Astrocyte (in vitro differentiated cells and primary cell): ENCODE data around the gene NID2. TPM values are rescaled to one million over a fixed set of nuclear protein-coding genes. Genes with fewer than 3 reads are reported as not detected.

ENCODE experiments used
- DNase-seq: peaks from one replicate; pipeline ENCODE4 v3.0.0-alpha.2; 2010; ENCODE audit warnings: low read depth
- FAIRE-seq: peaks from 2 replicates; lab custom pipeline; 2011; peaks lifted over from hg19 to GRCh38; lab: Jason Lieb, UNC
- H2AFZ ChIP-seq: 2 replicates; pipeline ENCODE4 v1.6.0; 2012; ENCODE audit warnings: low read depth, low read length, inconsistent platforms
- H3K27ac ChIP-seq: 2 replicates; pipeline ENCODE4 v1.5.1; 2011; ENCODE audit warnings: low read depth, low read length, inconsistent platforms
- H3K27me3 ChIP-seq: 2 replicates; pipeline ENCODE4 v1.6.0; 2011; ENCODE audit warnings: low read length, inconsistent platforms; ENCODE audit not compliant: insufficient read depth
- H3K36me3 ChIP-seq: 2 replicates; pipeline ENCODE4 v1.5.1; 2011; ENCODE audit warnings: low read length, inconsistent platforms; ENCODE audit not compliant: insufficient read depth
- H3K4me1 ChIP-seq: 2 replicates; pipeline ENCODE4 v1.5.1; 2011; ENCODE audit warnings: low read length, inconsistent platforms; ENCODE audit not compliant: insufficient read depth
- H3K4me2 ChIP-seq: 2 replicates; pipeline ENCODE4 v1.6.0; 2012; ENCODE audit warnings: low read length, inconsistent platforms
- H3K4me3 ChIP-seq: 2 replicates; pipeline ENCODE4 v1.5.1; 2011; ENCODE audit warnings: low read depth, mild to moderate bottlenecking, low read length, inconsistent platforms; ENCODE audit not compliant: insufficient read depth
- H3K79me2 ChIP-seq: 2 replicates; pipeline ENCODE4 v1.6.0; 2012; ENCODE audit warnings: mild to moderate bottlenecking, low read length, inconsistent platforms; ENCODE audit not compliant: insufficient read depth
- H3K9ac ChIP-seq: 2 replicates; pipeline ENCODE4 v1.6.0; 2012; ENCODE audit warnings: mild to moderate bottlenecking, low read length, inconsistent platforms
- H3K9me3 ChIP-seq: 2 replicates; pipeline ENCODE4 v1.5.1; 2012; ENCODE audit warnings: low read depth, mild to moderate bottlenecking, low read length, inconsistent platforms; ENCODE audit not compliant: insufficient read depth
- H4K20me1 ChIP-seq: 2 replicates; pipeline ENCODE4 v1.6.0; 2012; ENCODE audit warnings: low read length, inconsistent platforms; ENCODE audit not compliant: insufficient read depth
- H3K27ac Mint-ChIP-seq: one replicate; pipeline ENCODE4 v1.8.0; 2021; ENCODE audit warnings: mild to moderate bottlenecking, mixed read lengths; ENCODE audit not compliant: unreplicated experiment
- H3K27me3 Mint-ChIP-seq: one replicate; pipeline ENCODE4 v1.8.0; 2021; ENCODE audit warnings: low read depth, mixed read lengths; ENCODE audit not compliant: unreplicated experiment
- H3K36me3 Mint-ChIP-seq: one replicate; pipeline ENCODE4 v1.8.0; 2021; ENCODE audit warnings: low read depth, mixed read lengths; ENCODE audit not compliant: unreplicated experiment
- H3K4me1 Mint-ChIP-seq: one replicate; pipeline ENCODE4 v1.8.0; 2021; ENCODE audit warnings: low read depth, mixed read lengths; ENCODE audit not compliant: unreplicated experiment
- H3K4me3 Mint-ChIP-seq: one replicate; pipeline ENCODE4 v1.8.0; 2021; ENCODE audit warnings: mild to moderate bottlenecking, moderate library complexity, mixed read lengths; ENCODE audit not compliant: unreplicated experiment
- H3K9me3 Mint-ChIP-seq: one replicate; pipeline ENCODE4 v1.8.0; 2021; ENCODE audit warnings: mild to moderate bottlenecking, mixed read lengths; ENCODE audit not compliant: unreplicated experiment
- CTCF ChIP-seq: IDR thresholded peaks from 2 replicates; pipeline ENCODE4 v1.5.1; 2011; ENCODE audit warnings: low read depth, mild to moderate bottlenecking, inconsistent platforms, low read length, moderate library complexity; ENCODE audit not compliant: insufficient read depth
- EZH2 ChIP-seq: IDR thresholded peaks from 2 replicates; pipeline ENCODE4 v1.6.1; 2012; ENCODE audit warnings: mild to moderate bottlenecking, low read length, inconsistent platforms; ENCODE audit not compliant: insufficient read depth
- total RNA-seq: library from RNA; stranded (reverse); gene quantifications from 2 replicates; pipeline ENCODE4 v1.2.1, GENCODE V29; 2021

NID2 gene
- total RNA-seq, 1 donor from 2014 or later: 22.3 TPM

- Mint-ChIP-seq H3K36me3 (peaks cover 3% of the 10 kb centered on the region), H3K9me3 (no peaks in the 10 kb centered on the region), H3K27me3 (peaks cover 9% of the 10 kb centered on the region), H3K4me3 (peak overlapping the region; percentile 35), H3K27ac (peak overlapping the region; percentile 80), H3K4me1 (peaks cover 22% of the 10 kb centered on the region)
- H3K4me1 ChIP-seq: peaks cover 47% of the 10 kb centered on the region
- H3K9me3 ChIP-seq: no peaks in the 10 kb centered on the region
- peaks cover 74% of the 10 kb centered on the region for H3K79me2 ChIP-seq
- peaks cover 12% of the 10 kb centered on the region for H3K36me3 ChIP-seq
- peak overlapping the region; percentile 91 for H3K27ac ChIP-seq
- TF ChIP-seq CTCF (no peak), EZH2 (no peak)
- FAIRE-seq (no peak), DNase-seq (no peak)
- H2AFZ ChIP-seq: no peak overlapping the region
- peak overlapping the region; percentile 73 for H3K9ac ChIP-seq
- H3K4me3 ChIP-seq: peak overlapping the region; percentile 15
- H3K4me2 ChIP-seq: peak overlapping the region; percentile 67
- no peaks in the 10 kb centered on the region for H3K27me3 ChIP-seq
- H4K20me1 ChIP-seq: no peaks in the 10 kb centered on the region
Measured at GRCh38 chr14:52051251-52051650, 17.6 kb downstream of the NID2 start.

- H3K27ac ChIP-seq: no peak overlapping the region
- H3K9me3 ChIP-seq: no peaks in the 10 kb centered on the region
- H3K27me3 ChIP-seq: no peaks in the 10 kb centered on the region
- H2AFZ ChIP-seq: no peak overlapping the region
- no peak overlapping the region for H3K27ac Mint-ChIP-seq
- H3K4me1 ChIP-seq: peaks cover 48% of the 10 kb centered on the region
- no peak overlapping the region for H3K9ac ChIP-seq
- FAIRE-seq: no peak
- TF ChIP-seq EZH2 (no peak), CTCF (no peak)
- no peak for DNase-seq
- H3K4me3 ChIP-seq: no peak overlapping the region
- H3K4me1 Mint-ChIP-seq: peaks cover 28% of the 10 kb centered on the region
- H3K36me3 Mint-ChIP-seq: peaks cover 3% of the 10 kb centered on the region
- peaks cover 9% of the 10 kb centered on the region for H3K27me3 Mint-ChIP-seq
- H3K4me2 ChIP-seq: no peak overlapping the region
- H3K4me3 Mint-ChIP-seq: no peak overlapping the region
- H3K36me3 ChIP-seq: peaks cover 12% of the 10 kb centered on the region
- H3K79me2 ChIP-seq: peaks cover 75% of the 10 kb centered on the region
- no peaks in the 10 kb centered on the region for H3K9me3 Mint-ChIP-seq
- no peaks in the 10 kb centered on the region for H4K20me1 ChIP-seq
Measured at GRCh38 chr14:52049721-52050588, 18.9 kb downstream of the NID2 start.

- peaks cover 9% of the 10 kb centered on the region for H3K27me3 Mint-ChIP-seq
- no peaks in the 10 kb centered on the region for H3K9me3 ChIP-seq
- no peak overlapping the region for H3K9ac ChIP-seq
- DNase-seq (no peak), FAIRE-seq (no peak)
- no peak overlapping the region for H3K27ac ChIP-seq
- no peaks in the 10 kb centered on the region for H3K27me3 ChIP-seq
- peaks cover 3% of the 10 kb centered on the region for H3K36me3 Mint-ChIP-seq
- TF ChIP-seq EZH2 (no peak), CTCF (no peak)
- peaks cover 12% of the 10 kb centered on the region for H3K36me3 ChIP-seq
- no peaks in the 10 kb centered on the region for H4K20me1 ChIP-seq
- H3K9me3 Mint-ChIP-seq: no peaks in the 10 kb centered on the region
- H3K4me1 ChIP-seq: peaks cover 48% of the 10 kb centered on the region
- no peak overlapping the region for H3K4me2 ChIP-seq
- H2AFZ ChIP-seq: no peak overlapping the region
- no peak overlapping the region for H3K27ac Mint-ChIP-seq
- H3K79me2 ChIP-seq: peaks cover 79% of the 10 kb centered on the region
- no peak overlapping the region for H3K4me3 Mint-ChIP-seq
- peaks cover 28% of the 10 kb centered on the region for H3K4me1 Mint-ChIP-seq
- no peak overlapping the region for H3K4me3 ChIP-seq
Measured at GRCh38 chr14:52049271-52049670, 19.6 kb downstream of the NID2 start.
